Uterus (tissue), 4 donors: ENCODE results near the gene IFI44. TPM values are rescaled to one million over a fixed set of nuclear protein-coding genes. Genes with fewer than 3 reads are reported as not detected.

Experiments
- DNase-seq, 2 donors: peaks; one replicate each; pipeline ENCODE4 v3.0.0-alpha.2; 2019 to 2020
- H3K27ac ChIP-seq, 2 donors: fragments of 200-600 bp; sonication (generic); 1 replicate in 1 of 2; 2 replicates in 1 of 2; pipeline ENCODE4 v1.5.1; 2016 to 2018
- H3K27me3 ChIP-seq, 2 donors: fragments of 200-600 bp; sonication (generic); one replicate each; pipeline ENCODE4 v1.5.1; 2018 to 2019; ENCODE audit warnings: control low read depth in 1 of 2
- H3K36me3 ChIP-seq, 2 donors: fragments of 200-600 bp; sonication (generic); one replicate each; pipeline ENCODE4 v1.5.1; 2019; ENCODE audit warnings: control low read depth in 1 of 2
- H3K4me1 ChIP-seq, 2 donors: fragments of 200-600 bp; sonication (generic); one replicate each; pipeline ENCODE4 v1.5.1; 2018 to 2019; ENCODE audit warnings: control low read depth in 1 of 2
- H3K4me3 ChIP-seq, 2 donors: fragments of 200-600 bp; sonication (generic); 1 replicate in 1 of 2; 2 replicates in 1 of 2; pipeline ENCODE4 v1.5.1; 2018 to 2019; ENCODE audit warnings: mild to moderate bottlenecking in 1 of 2
- H3K9me3 ChIP-seq, 2 donors: fragments of 200-600 bp; sonication (generic); one replicate each; pipeline ENCODE4 v1.5.1; 2019; ENCODE audit warnings: control low read depth in 1 of 2
- CTCF ChIP-seq, 4 experiments: fragments of 200-600 bp in 2 of 4; fragments of 450-650 bp in 2 of 4; sonication (generic) in 2 of 4; IDR thresholded peaks; one replicate each; pipeline ENCODE4 v1.5.1; 2016 to 2019; ENCODE audit warnings: antibody characterized with exemption in 4 of 4, mild to moderate bottlenecking in 2 of 4, moderate library complexity in 1 of 4
- POLR2A ChIP-seq, 2 donors: fragments of 450-650 bp; IDR thresholded peaks; one replicate each; pipeline ENCODE4 v1.6.1; 2016; ENCODE audit warnings: antibody characterized with exemption in 2 of 2, mild to moderate bottlenecking in 1 of 2, moderate library complexity in 1 of 2
- intact Hi-C: fragments of 100-400 bp; cut with DNase I; formaldehyde crosslinking; loops from one replicate; pipeline ENCODE4 v1.15.1; 2023; ENCODE audit warnings: low total_unique reads
- total RNA-seq, 4 donors: library from RNA; depleted of rRNA in 3 of 4; stranded (reverse); fragments of >200 nt in 3 of 4; gene quantifications; one replicate each; pipeline versions ENCODE4 v1.1.0 to v1.2.4, GENCODE V29; 2014 to 2023
- donor health status: DM: yes; HTN: yes; CAD: no.

IFI44 gene
- total RNA-seq, 4 donors from 2014 or later = 10.6 to 77.1 (median 47.7) TPM

GRCh38 chr1:78699813-78700212 is 50.2 kb downstream of the IFI44 start:
- DNase-seq = no peak
- Histone ChIP-seq H3K27me3 (no peaks in the 10 kb centered on the region), H3K27ac (no peak overlapping the region), H3K36me3 (no peaks in the 10 kb centered on the region), H3K4me1 (no peaks in the 10 kb centered on the region), H3K4me3 (no peak overlapping the region), H3K9me3 (no peaks in the 10 kb centered on the region)
- intact Hi-C loops = no loop called here
- TF ChIP-seq CTCF (IDR thresholded peaks at IDR 0.05) = no peak
- no peak for TF ChIP-seq POLR2A (IDR thresholded peaks at IDR 0.05)

- no peaks in the 10 kb centered on the region for H3K36me3 ChIP-seq
- no peak for DNase-seq
These were observed 52.8 kb downstream of the IFI44 start for GRCh38 chr1:78702426-78702825.

GRCh38 chr1:78703806-78704205 is 54.2 kb downstream of the IFI44 start:
- H3K27ac ChIP-seq = no peak overlapping the region
- no peak overlapping the region for H3K4me3 ChIP-seq
- no peaks in the 10 kb centered on the region for H3K27me3 ChIP-seq
- no peaks in the 10 kb centered on the region for H3K9me3 ChIP-seq
- TF ChIP-seq CTCF (IDR thresholded peaks at IDR 0.05) (no peak), POLR2A (IDR thresholded peaks at IDR 0.05) (no peak)
- H3K36me3 ChIP-seq = no peaks in the 10 kb centered on the region
- intact Hi-C loops = no loop called here
- DNase-seq = no peak
- H3K4me1 ChIP-seq = no peaks in the 10 kb centered on the region

More at GRCh38 chr1:78702426-78702825, 52.8 kb downstream of the IFI44 start:
- TF ChIP-seq CTCF (IDR thresholded peaks at IDR 0.05) = no peak
- no peak for TF ChIP-seq POLR2A (IDR thresholded peaks at IDR 0.05)
- H3K4me3 ChIP-seq = no peak overlapping the region
- H3K27me3 ChIP-seq = no peaks in the 10 kb centered on the region
- no peaks in the 10 kb centered on the region for H3K4me1 ChIP-seq
- H3K27ac ChIP-seq = no peak overlapping the region
- intact Hi-C loops = no loop called here
- H3K9me3 ChIP-seq = no peaks in the 10 kb centered on the region

- Histone ChIP-seq H3K27ac (no peak overlapping the region), H3K4me3 (no peak overlapping the region), H3K4me1 (no peaks in the 10 kb centered on the region), H3K27me3 (no peaks in the 10 kb centered on the region), H3K9me3 (no peaks in the 10 kb centered on the region), H3K36me3 (no peaks in the 10 kb centered on the region)
- no peak for TF ChIP-seq POLR2A (IDR thresholded peaks at IDR 0.05)
- no peak for TF ChIP-seq CTCF (IDR thresholded peaks at IDR 0.05)
- DNase-seq = no peak
- intact Hi-C loops = no loop called here
These were observed 62.9 kb downstream of the IFI44 start for GRCh38 chr1:78712467-78713051.

- no peaks in the 10 kb centered on the region for H3K36me3 ChIP-seq
- no peak overlapping the region for H3K27ac ChIP-seq
- H3K4me1 ChIP-seq = no peaks in the 10 kb centered on the region
- no peak for DNase-seq
- intact Hi-C loops = no loop called here
- no peaks in the 10 kb centered on the region for H3K27me3 ChIP-seq
- H3K9me3 ChIP-seq = no peaks in the 10 kb centered on the region
- TF ChIP-seq POLR2A (IDR thresholded peaks at IDR 0.05) = no peak
- TF ChIP-seq CTCF (IDR thresholded peaks at IDR 0.05) = no peak
- H3K4me3 ChIP-seq = no peak overlapping the region
These were observed 63.7 kb downstream of the IFI44 start for GRCh38 chr1:78713297-78713696.

Other genes starting within 250 kb of the IFI44 start
- gene PTGFR, start 158.9 kb upstream of the IFI44 start, total RNA-seq = 10 to 100 TPM; 13.8 to 64.0 (median 23.2) TPM
- 10 to 100 TPM in 2 of 4 donors, 1 to 10 TPM in 2; 3.8 to 60.2 (median 17.3) TPM for gene IFI44L, start 29.4 kb upstream of the IFI44 start, total RNA-seq